ENCODE data around the gene NRXN2. TPM values are rescaled to one million over a fixed set of nuclear protein-coding genes. Genes with fewer than 3 reads are reported as not detected.

NRXN2 gene
- polyA plus RNA-seq, 1 experiment, result not detected

DNA sequence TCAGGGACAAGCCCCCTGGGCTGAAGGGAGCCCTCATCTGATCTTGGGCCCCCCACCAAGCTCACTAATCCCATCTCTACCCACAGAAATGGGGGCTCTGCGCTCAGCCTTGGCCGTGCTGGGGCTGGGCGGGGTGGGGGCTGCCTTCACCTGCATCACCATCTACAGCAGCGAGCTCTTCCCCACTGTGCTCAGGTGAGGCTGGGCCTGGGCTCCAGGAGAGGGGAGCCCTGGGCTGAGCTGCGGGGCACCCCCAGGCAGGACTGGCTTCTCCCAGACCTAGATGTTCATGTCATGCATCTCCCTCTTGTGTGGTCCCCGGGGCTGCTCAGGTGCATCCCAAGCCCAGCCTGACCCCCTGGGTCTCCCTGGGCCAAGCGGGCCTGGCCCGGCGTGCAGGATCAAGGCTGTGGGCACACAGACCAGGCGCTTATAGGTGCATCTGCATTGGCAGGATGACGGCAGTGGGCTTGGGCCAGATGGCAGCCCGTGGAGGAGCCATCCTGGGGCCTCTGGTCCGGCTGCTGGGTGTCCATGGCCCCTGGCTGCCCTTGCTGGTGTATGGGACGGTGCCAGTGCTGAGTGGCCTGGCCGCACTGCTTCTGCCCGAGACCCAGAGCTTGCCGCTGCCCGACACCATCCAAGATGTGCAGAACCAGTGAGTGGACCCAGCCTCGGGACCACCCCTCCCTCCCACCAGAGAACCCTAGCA, 122.6 kb downstream of the NRXN2 start:
- CTCF ChIA-PET, result no interaction called here
- H3K27ac ChIP-seq (ENCODE audit: low read depth, low read length), result no peak overlapping the region
- H3K27me3 ChIP-seq (ENCODE audit: control insufficient read depth, insufficient read depth, low read length), result peaks cover 15% of the 10 kb centered on the region
- POLR2A ChIA-PET, result no interaction called here
- H3K4me3 ChIP-seq (ENCODE audit: low read depth, low read length), result no peak overlapping the region
- peaks cover 4% of the 10 kb centered on the region for H3K9me3 ChIP-seq (ENCODE audit: control insufficient read depth, insufficient read depth, low read length)
- TF ChIP-seq, protein P1, sequence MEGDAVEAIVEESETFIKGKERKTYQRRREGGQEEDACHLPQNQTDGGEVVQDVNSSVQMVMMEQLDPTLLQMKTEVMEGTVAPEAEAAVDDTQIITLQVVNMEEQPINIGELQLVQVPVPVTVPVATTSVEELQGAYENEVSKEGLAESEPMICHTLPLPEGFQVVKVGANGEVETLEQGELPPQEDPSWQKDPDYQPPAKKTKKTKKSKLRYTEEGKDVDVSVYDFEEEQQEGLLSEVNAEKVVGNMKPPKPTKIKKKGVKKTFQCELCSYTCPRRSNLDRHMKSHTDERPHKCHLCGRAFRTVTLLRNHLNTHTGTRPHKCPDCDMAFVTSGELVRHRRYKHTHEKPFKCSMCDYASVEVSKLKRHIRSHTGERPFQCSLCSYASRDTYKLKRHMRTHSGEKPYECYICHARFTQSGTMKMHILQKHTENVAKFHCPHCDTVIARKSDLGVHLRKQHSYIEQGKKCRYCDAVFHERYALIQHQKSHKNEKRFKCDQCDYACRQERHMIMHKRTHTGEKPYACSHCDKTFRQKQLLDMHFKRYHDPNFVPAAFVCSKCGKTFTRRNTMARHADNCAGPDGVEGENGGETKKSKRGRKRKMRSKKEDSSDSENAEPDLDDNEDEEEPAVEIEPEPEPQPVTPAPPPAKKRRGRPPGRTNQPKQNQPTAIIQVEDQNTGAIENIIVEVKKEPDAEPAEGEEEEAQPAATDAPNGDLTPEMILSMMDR (IDR thresholded peaks at IDR 0.05; ENCODE audit: low read depth, low read length), result no peak
- no peak for DNase-seq (ENCODE audit: low read depth, low spot score)

DNA sequence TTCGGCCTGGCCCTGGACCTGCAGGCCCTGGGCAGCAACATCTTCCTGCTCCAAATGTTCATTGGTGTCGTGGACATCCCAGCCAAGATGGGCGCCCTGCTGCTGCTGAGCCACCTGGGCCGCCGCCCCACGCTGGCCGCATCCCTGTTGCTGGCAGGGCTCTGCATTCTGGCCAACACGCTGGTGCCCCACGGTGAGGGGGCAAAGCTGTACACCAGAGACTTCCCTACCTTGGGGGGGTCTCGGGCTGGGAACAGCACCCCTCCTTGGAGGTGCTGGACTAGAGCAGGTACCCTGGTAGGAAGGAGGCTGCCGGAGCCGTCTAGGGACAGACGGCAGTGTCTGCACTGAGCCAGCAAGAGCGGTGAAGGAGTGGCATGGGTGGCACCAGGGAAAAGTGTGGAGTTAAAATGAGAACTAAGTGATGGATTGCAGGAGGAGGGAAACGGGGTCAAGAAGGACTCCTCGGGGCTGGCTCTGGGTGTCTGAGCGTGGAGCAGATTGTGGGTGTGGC, 123.2 kb downstream of the NRXN2 start:
- Histone ChIP-seq H3K9me3 (ENCODE audit: control insufficient read depth, insufficient read depth, low read length) (peaks cover 7% of the 10 kb centered on the region), H3K4me3 (ENCODE audit: low read depth, low read length) (no peak overlapping the region), H3K27ac (ENCODE audit: low read depth, low read length) (no peak overlapping the region), H3K27me3 (ENCODE audit: control insufficient read depth, insufficient read depth, low read length) (peaks cover 10% of the 10 kb centered on the region)
- TF ChIP-seq, protein P1 (IDR thresholded peaks at IDR 0.05; ENCODE audit: low read depth, low read length), result no peak
- ChIA-PET CTCF (no interaction called here), POLR2A (no interaction called here)
- DNase-seq (ENCODE audit: low read depth, low spot score), result no peak

DNA sequence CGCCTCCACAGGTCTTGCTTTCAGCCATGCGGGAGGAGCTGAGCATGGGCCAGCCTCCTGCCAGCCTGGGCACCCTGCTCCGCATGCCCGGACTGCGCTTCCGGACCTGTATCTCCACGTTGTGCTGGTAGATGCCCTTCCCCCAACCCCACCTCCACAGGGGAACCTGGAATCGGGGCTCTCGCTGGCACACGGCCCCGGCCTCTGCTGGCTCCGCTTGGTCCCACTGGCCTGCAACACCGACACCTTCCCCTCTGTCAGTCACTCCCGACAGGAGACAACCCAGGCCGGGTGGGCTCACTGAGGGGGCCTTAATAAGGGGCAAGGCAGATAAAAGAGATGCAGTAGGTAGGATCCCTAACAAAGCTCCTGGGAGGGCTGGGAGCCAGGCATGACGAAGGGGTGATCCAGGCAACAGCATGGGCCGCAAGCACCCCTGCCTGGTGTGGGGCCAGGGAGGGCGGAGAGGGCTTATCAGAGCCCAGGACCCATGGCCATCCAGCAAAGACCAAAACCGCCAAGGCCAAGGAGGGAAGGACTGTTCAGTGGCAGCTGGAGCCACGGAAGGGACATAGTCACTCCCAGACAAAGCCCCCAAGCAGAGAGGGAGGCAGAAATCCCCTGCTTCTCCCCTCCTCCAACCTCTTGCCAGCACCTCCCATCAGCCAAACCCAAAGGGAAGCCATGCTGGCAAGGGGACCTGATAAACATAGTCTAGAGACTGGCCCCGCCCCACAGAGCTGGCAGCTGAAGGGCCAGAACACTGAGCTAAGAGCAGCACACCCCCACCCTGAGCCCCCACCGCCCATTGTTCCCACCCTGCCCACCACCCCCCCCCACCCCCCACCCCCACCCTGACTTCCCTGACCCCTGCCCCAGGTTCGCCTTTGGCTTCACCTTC, 124.0 kb downstream of the NRXN2 start:
- TF ChIP-seq, protein P1 (IDR thresholded peaks at IDR 0.05; ENCODE audit: low read depth, low read length), result no peak
- H3K27me3 ChIP-seq (ENCODE audit: control insufficient read depth, insufficient read depth, low read length), result peaks cover 6% of the 10 kb centered on the region
- CTCF ChIA-PET, result interaction anchor here (0.6 kb wide), 1 partner anchor 194 kb away, joined by 3 read pairs; no protein-coding TSS in a partner anchor
- no peak overlapping the region for H3K27ac ChIP-seq (ENCODE audit: low read depth, low read length)
- H3K4me3 ChIP-seq (ENCODE audit: low read depth, low read length), result no peak overlapping the region
- peaks cover 11% of the 10 kb centered on the region for H3K9me3 ChIP-seq (ENCODE audit: control insufficient read depth, insufficient read depth, low read length)
- no peak for DNase-seq (ENCODE audit: low read depth, low spot score)
- POLR2A ChIA-PET, result no interaction called here

DNA sequence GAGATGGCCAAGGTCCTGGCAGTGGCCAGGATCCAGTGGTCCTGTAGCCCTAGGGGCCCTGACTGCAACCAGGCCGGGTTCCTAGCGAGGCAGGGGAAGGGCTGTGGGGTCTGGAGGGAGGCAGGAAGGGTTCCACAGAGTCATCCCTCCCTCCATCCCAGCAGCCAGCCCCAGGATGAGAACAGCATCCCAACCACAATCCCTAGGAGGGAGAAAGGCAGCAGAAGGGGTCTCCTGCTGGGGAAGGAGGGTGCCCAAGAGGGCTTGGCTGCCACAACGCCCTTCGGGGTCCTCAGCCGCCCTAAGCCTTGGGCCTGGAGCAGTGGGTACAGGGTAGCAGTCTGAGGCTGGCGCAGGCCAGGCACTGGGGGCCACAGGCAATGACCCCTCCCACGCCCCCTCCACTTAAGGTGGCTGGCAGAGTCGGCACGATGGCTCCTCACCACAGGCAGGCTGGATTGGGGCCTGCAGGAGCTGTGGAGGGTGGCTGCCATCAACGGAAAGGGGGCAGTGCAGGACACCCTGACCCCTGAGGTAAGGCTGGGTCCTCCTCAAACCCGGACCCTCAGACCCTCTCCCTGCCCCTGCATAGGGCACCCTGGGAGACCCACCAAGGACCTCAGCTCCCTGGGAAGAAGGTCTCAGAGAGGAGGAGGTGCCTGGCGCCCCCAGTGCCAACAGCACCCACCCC, 124.7 kb downstream of the NRXN2 start:
- no peak overlapping the region for H3K4me3 ChIP-seq (ENCODE audit: low read depth, low read length)
- H3K27ac ChIP-seq (ENCODE audit: low read depth, low read length), result no peak overlapping the region
- POLR2A ChIA-PET, result no interaction called here
- TF ChIP-seq, protein P1 (IDR thresholded peaks at IDR 0.05; ENCODE audit: low read depth, low read length), result no peak
- CTCF ChIA-PET, result no interaction called here
- DNase-seq (ENCODE audit: low read depth, low spot score), result no peak
- H3K27me3 ChIP-seq (ENCODE audit: control insufficient read depth, insufficient read depth, low read length), result peaks cover 6% of the 10 kb centered on the region
- peaks cover 18% of the 10 kb centered on the region for H3K9me3 ChIP-seq (ENCODE audit: control insufficient read depth, insufficient read depth, low read length)
